ENCODE results near the gene TMEM178B.
"Not testable (repeated sequence)": the region's sequence is repeated elsewhere in the genome, so short reads cannot be mapped to it uniquely, and the experiment has no call there.

Gene TMEM178B

DNA sequence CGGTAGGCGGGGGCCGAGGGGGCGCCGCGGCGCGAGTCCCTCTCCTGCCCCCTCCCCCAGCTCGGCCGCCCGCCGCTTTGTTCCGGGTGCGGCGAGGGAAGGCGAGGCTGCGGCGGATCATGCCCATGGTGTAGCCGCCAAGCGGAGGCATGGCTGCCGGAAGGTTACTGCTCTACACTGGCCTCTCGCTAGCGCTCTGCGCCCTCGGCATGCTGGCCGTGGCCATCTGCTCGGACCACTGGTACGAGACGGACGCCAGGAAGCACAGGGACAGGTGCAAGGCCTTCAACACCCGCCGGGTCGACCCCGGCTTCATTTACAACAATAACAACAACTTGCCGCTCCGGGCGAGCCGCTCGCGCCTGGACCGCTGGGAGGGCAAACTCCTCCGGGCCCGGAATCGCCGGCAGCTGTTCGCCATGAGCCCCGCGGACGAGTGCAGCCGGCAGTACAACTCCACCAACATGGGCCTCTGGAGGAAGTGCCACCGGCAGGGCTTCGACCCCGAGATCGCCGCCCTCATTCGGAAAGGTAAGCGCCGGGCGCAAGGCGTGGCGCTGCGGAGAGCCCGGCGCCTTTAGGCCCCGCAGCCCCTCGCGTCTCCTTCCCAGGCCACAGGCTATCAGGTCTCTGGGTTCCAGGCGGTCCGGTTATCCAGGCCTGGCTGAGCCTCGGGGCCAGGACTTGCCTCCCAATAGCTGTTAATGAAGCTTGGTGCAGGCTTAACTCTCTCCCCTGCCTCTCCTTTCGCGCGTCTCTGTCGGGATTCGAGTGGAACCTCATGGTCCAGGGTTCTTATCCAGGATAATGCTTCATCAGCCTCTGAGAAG is 513 bp downstream of the TMEM178B start:
- DNase-seq = peak; percentile 51

DNA sequence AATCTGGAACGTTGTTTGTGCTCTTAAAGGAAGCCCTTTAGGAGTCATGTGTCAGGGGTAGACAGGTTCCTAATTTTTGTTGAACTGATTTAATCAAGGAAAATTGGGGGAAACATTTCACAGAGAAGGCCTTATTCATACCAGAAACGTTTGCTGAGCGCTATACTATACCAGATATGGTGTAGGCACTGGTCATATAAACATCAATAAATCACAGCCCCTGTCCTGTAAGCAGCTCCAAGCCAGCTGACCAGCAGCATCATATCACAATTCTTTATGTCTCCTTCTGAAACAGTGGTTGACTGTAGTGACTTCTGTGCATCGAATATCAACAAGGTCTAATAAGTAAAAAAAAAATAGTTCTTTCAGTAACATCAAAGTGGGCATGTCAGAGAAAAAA is 1.1 kb downstream of the TMEM178B start:
- no peak for DNase-seq

DNA sequence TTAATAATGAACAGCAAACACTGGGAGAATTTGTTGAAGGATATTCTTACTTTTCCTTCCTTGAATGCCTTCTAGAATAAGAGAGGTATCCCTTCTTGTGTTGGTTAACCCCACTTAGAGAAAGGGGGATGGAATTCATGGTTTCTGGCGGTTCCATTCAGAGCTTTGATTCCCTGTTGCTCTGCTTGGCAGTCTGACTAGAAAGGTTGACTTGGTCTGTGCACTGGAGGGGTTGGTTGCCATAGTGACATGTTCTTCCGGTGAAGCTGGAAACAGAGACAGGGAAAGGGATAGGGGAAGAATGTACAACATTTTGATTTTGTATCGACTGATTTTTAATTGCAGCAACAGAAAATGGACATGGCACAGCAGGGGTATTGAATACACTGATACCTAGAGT is 2.5 kb downstream of the TMEM178B start:
- DNase-seq = peak; percentile 24

DNA sequence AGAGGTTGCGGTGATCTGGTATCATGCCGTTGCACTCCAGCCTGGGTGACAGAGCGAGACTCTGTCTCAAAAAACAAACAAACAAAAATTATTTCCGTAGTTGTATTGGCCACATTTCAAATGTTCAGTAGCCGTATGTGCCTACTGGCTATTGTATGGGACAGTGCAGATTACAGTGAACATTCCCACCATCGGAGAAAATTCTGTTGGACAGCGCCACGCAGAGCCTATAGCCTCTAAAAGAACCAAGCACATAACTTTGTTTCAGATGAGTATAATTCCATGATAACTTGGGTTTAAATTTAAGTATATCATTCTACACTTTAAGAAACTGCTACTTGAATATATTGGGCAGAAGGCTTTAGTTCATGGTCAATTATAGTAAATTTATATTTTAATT is 5.4 kb downstream of the TMEM178B start:
- no peak for DNase-seq

DNA sequence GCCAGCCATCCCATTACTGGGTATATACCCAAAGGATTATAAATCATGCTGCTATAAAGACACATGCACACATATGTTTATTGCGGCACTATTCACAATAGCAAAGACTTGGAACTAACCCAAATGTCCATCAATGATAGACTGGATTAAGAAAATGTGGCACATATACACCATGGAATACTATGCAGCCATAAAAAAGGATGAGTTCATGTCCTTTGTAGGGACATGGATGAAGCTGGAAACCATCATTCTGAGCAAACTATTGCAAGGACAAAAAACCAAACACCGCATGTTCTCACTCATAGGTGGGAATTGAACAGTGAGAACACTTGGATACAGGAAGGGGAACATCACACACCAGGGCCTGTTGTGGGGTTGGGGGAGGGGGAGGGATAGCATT is 15.6 kb downstream of the TMEM178B start:
- not testable (repeated sequence) for DNase-seq

DNA sequence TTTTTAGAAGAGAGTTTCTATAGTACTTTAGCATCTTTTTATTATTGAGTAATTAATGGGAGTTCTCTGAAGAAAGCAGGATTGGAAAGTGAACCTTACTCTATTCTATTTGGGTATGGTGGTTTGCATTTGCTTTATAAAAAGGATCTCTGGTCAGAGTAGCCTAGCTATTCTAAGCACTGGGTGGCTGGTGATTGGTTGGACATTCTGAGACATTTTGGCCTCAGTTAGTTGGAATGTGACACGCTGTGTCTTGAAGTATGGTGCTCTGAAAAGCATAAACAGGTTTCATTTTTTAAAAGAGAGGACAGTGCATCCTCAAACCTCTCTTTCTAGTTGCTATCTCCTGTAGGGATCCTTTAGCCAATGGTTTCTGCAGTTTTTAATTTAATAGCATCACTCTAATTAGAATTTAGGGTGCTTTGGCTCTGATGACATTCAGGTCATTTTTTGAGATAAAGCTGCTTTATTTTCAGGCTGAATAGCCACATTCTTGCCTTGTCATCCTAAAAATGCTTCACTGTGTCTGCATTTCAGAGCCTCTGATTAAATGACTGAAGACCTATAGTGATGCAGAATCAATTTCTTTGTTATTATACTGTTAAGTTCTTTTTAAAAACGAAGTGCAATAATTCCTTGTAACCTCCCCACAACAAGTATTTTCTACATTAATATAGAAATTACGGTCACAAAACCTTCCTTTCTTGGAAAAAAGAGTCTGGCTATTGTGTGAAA is 20.6 kb downstream of the TMEM178B start:
- DNase-seq = no peak

DNA sequence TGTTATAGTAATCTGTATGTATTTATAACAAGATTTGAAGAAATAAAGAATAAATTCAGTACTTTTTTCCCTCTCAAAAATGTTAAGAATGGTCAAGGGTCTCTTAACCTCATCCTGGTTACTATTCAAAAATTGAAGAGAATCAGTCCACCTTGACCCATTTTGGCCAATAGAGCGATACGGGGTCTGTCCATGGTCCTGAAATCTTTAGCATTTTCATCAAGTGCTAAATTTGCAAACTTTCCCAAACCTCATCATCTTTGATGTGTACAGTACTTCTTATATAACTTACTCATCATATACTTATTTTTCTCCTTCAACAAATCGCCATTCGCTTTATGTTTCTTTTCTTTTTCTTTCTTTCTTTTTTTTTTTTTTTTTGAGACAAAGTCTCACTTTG is 23.6 kb downstream of the TMEM178B start:
- no peak for DNase-seq

DNA sequence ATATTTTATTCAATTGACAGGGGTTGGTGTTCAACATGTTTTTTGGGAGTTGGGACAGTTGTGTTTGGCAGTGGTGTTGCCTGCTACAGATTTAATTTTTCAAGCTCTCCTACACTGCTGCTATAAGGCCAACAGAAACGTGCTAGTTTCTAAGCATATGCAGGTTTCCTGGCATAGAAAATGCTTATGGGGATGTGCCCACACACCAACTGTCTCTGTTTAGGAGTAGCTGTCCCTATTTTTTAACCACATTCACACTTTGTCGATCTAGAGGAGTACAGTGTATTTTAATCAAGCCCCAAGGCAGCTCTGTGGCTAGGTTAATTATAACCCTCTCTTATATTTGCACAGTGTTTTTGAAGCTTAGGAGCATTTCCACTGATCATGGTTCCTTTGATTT is 28.6 kb downstream of the TMEM178B start:
- DNase-seq = no peak

DNA sequence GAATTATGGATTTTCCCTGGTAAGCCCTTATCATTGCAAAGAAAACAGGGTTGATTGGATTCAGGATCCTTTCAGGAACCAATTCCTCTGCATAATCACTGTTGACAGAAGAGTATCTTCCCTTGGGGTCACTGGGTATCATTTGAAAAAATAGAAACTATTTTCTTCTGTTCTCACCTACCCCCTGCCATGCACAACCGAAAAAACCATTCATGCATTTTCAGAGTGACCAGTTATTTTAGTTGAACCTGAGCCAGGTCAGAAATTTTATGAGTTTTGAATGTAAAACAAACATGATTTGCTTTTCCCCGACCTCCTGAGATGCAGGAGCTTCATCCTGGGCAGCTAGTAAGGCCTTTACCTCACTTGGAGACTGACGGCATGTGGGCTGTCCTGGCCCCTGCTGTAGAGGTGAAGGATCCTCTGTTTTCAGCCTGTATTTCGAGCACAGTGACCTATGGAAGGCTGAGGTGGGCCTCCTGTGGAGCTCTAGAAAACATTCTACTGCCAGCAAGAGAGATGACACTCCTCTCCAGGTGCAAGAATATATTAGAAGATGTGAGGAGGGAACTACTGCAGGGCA is 30.1 kb downstream of the TMEM178B start:
- peak; percentile 11 for DNase-seq

DNA sequence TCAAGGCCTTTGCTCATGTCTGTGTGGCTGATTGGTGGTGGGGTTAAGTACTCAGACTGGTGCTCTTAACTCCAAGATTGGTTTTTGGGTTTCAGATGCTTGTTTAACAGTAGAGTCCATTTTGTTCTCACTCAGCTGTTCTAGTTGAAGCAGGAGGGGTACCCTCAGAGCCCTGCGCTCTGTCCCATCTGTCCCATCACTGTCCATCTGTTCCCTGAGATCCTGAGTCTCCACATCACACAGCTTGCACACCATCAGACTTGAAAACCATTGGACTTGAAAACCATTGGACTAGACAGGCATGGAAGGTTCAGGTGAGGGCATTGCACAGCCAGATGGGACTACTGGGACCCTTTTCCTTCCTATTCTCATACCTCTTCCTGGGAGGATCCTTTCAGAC is 39.3 kb downstream of the TMEM178B start:
- DNase-seq = no peak

DNA sequence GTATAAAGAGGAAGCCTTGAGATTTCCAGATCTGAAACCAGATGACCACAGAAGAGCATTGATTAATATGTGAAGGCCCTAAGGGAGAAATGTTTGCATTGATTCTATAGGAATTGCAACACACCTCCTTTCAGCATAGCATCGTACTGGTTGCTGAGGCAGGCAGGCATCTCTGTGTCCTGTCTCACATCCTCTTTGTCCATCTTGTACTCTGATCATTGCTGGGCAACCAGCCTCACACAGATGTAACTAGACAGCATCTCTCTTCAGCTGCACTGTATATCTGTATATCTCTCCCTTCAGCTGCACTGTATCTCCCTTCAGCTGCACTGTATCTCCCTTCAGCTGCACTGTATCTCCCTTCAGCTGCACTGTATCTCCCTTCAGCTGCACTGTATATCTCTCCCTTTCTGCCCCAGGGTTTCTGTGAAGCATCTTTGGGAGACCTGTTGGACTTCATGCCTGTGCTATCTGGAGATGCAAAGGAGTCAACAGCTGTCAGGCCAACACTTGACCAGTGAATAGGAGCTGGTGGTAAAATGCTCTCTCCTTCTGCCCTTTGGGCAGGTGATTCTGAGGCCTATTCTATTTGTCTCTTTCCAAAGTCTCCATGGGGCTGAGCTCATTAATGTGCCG is 40.3 kb downstream of the TMEM178B start:
- DNase-seq = no peak

DNA sequence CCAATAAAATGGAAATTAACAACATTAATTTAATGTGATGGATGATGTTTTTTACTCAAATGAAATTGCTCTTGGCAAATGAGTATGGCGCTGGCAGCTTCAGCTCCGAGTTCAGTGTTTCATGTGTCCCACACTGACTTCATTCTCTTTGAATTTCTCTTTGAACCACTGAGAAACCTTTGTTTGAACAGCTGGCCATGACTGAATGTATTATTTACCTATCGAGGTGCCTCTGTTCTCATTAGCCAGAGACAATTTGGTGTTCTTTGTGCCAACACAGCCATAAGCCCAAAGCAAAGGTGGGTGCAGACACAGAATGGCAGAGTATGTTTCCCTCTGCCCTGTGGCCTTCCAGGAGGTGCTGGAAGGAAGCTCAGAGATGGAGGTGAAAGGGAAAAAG is 42.1 kb downstream of the TMEM178B start:
- no peak for DNase-seq

DNA sequence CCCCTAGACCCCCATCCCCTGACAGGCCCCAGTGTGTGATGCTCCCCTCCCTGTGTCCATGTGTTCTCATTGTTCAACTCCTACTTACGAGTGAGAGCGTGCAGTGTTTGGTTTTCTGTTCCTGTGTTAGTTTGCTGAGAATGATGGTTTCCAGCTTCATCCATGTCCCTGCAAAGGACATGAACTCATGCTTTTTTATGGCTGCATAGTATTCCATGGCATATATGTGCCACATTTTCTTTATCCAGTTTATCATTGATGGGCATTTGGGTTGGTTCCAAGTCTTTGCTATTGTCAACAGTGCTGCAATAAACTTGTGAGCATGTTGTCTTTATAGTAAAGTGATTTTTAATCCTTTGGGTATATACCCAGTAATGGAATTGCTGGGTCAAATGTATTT is 42.8 kb downstream of the TMEM178B start:
- not testable (repeated sequence) for DNase-seq

DNA sequence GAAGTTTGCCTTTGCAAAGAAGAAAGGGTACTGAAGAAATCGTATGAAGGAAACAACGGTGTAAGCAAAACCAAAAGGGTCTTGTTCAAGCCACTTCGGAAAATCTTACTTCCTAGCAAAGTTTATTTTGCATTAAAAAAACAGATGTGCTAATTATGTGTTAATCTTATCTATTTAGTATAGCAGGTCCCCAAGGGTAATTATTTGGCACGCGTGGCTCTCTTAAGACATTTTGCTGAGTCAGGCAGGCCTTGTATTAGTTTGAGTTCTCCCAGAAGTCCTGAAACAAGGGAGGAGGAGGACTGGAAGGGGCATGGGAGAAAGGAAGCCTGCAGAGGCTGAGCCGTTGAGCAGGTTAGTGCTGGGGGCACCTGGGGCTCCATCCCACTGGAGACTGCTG is 44.9 kb downstream of the TMEM178B start:
- DNase-seq = no peak

DNA sequence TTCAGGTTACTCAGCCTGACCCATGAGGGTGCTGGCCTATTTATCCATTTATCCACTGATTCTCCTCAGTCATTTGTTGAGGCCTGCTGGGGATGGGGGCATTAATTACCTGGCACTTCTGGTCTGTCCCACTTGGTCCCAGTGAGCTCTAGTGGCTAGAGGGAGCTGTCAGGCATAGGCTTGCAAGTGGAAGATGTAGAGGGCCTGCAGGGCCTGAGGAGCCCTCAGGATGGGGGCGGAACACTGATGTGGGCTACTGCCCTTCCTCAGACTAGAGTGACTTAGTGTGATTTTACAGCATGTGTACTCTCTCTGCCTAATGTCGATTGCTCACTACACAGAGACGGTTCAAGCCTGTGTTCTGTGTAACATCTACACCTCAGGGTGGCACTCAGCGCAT is 45.3 kb downstream of the TMEM178B start:
- no peak for DNase-seq

DNA sequence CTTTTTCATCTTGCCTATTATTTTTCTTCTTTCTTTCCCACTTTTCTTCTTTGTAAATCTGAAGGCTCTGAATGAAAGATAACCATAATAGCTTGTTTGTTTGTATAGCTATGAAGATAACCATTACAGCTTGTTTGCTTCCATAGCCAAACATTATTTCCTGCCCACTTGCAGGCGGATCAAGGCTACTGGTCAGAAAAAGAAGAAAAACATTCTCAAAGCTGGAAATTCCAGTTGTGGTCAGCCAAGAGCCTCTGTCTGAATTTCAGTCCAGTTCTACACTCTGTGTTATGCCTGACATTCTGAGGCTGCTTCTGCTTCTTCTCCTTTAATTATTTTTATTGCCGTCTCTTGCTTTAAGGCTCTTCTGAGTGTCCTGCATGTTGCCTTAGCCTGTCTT is 48.9 kb downstream of the TMEM178B start:
- DNase-seq = no peak

DNA sequence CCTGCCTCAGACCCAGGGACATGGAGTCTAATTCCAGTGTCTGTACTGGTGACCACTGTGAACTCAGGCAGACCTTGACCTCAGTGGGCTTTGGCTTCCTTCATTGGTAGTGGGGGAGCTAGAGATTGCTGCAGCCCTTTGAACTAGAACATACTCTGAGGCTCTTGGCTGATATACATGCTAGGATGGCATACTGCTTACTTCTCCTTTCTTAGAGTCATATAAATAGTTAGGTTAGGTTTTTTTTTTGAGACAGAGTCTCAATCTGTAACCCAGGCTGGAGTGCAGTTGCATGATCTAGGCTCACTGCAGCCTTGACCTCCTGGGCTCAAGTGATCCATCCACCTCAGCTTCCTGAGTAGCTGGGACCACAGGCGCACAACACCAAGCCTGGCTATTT is 49.7 kb downstream of the TMEM178B start:
- no peak for DNase-seq

DNA sequence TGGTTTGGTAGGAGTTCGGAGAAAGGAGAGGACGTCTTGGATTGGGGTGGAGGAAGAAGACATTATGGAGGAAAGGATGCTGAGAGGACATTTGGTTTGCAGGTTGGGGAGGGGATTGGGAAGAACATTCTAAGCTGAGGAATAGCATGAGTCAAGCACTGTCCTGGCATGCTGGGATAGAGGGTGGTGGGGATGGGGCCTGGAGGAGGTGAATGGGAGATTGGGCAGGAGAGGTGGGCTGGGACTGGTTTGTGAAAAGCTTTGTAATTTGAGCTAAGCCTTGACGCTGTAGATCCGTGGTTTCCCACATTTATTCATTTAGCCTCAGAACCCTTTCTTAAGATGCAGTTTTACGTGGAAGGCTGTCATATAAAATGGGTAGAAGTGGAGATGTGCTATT is 52.2 kb downstream of the TMEM178B start:
- DNase-seq = no peak

DNA sequence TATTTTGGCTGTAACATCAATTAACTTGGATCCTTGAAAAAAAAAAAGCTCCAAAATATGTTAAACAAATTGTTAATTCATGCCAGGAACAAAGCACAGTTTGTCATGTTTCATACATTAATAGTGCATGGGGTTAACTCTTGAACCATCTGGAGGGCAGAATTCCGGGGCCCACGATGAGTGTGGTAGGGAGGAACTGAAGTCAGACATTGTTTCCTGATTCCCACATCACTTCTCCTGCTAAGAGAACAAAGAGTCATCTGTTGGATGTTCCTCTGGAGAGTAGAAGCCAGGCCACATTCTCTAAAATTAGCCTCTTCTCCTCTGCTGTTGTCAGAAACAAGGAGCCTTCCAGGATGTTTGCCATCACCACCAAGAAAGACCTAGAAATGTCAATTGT is 54.6 kb downstream of the TMEM178B start:
- no peak for DNase-seq

DNA sequence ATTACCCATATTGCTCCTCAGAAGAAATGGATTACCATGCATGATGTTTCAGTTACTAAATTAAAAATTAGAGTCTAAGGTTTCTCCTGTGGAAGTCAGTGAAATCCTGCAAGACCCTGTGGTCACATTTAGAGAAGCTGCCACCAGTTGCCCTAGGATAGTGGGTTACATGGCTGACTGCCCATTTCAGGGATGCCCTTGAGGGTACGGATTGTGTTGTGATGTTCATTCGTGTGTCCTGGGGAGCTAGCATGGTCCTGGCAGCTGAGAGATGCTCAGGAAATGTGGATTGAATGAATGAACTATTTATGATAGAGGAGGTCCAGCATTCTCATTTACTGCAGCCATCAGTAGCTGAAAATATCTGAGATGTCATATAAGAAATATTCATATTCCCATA is 55.1 kb downstream of the TMEM178B start:
- DNase-seq = no peak

DNA sequence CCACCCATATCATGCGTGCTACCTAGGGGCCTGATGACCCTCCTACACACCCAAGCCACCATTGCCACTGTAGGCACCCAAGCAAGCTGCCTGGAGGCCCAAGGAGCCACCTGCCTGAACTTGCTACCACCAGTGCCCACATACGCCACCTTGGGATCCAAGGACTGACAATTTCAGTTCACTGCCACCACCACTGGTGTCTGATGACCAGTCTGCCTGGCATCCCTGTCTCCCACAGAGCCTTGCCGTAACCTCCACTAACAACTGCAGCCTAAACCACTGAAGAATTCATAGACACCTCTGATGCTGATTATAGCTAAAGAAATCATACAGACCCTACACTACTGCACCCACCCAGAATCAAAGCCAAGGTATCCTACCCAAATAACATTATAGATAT is 58.8 kb downstream of the TMEM178B start:
- no peak for DNase-seq

DNA sequence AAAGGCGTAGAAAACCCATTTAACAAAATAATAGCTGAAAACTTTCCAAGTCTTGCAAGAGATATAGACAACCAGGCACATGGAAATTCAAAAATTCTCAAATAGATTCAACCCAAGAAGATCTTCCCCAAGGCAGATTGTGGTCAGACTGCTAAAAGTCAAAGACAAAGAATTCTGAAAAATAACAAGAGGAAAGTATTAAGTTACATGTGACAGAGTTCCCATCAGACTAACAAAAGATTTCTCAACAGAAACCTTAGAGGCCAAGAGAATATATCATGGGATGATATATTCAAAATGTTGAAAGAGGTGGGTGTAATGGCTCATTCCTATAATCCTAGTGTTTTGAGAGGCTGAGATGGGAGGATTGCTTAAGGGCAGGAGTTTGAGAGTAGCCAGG is 59.8 kb downstream of the TMEM178B start:
- DNase-seq = no peak

DNA sequence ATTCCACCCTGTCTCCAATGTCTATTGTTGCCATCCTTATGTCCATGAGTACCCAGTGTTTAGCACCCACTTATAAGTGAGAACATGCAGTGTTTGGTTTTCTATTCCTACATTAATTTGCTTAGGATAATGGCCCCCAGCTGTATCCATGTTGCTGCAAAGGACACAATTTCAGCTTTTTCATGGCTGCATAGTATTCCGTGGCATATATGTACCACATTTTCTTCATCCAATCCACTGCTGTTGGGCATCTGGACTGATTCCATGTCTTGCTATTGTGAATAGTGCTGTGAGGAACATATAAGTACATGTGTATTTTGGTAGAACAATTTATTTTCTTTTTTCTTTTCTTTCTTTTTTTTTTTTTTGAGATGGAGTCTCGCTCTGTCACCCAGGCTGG is 68.2 kb downstream of the TMEM178B start:
- DNase-seq = no peak
